Tibial nerve (tissue), 4 donors: Measurements from ENCODE around the gene GPX8.

Source experiments
- EP300 ChIP-seq, 2 donors: sonication (generic); formaldehyde crosslinking; IDR thresholded peaks; one replicate each; pipeline ENCODE4 v1.6.1; 2017; ENCODE audit warnings: antibody characterized with exemption in 2 of 2, mild to moderate bottlenecking in 1 of 2
- TF ChIP-seq, protein P1 (sequence below), 5 experiments: fragments of 200-600 bp in 3 of 5; fragments of 450-650 bp in 2 of 5; sonication (generic) in 3 of 5; IDR thresholded peaks; one replicate each; pipeline ENCODE4 v1.5.1; 2016 to 2019; ENCODE audit warnings: antibody characterized with exemption in 5 of 5, mild to moderate bottlenecking in 3 of 5, moderate library complexity in 2 of 5

DNA sequence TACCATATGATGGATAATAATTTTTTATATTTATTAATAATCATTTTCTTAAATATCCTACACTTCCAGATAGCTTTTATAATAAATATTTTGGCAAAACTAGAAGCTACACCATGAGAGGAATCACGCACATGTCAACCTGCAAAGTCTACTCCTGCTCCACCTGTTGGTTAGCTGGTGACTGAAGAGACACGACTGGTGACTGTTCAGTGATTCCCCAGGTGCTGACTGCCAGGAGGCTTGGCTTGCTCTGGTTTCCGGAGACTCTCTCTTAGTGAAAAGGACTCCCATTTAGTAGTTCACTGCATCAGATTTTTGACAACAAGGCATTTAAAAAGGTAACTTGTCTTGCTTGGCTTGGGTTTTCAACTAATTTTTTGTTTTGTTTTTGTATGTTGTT lies 36.6 kb upstream of the GPX8 start:
- TF ChIP-seq, protein P1, sequence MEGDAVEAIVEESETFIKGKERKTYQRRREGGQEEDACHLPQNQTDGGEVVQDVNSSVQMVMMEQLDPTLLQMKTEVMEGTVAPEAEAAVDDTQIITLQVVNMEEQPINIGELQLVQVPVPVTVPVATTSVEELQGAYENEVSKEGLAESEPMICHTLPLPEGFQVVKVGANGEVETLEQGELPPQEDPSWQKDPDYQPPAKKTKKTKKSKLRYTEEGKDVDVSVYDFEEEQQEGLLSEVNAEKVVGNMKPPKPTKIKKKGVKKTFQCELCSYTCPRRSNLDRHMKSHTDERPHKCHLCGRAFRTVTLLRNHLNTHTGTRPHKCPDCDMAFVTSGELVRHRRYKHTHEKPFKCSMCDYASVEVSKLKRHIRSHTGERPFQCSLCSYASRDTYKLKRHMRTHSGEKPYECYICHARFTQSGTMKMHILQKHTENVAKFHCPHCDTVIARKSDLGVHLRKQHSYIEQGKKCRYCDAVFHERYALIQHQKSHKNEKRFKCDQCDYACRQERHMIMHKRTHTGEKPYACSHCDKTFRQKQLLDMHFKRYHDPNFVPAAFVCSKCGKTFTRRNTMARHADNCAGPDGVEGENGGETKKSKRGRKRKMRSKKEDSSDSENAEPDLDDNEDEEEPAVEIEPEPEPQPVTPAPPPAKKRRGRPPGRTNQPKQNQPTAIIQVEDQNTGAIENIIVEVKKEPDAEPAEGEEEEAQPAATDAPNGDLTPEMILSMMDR (IDR thresholded peaks at IDR 0.05) = no peak
- TF ChIP-seq EP300 (IDR thresholded peaks at IDR 0.05) = no peak
